ENCODE data around the gene GJA9.

GRCh38 chr1:38834937-38835827 lies 46.2 kb downstream of the GJA9 start:
- TF ChIP-seq CTCF (IDR thresholded peaks at IDR 0.05) (peak; percentile 64 to 84 (median 78)), POLR2A (IDR thresholded peaks at IDR 0.05) (no peak)

Data from Peyer's patch (tissue), 4 donors.